ENCODE measurements around the gene SDC3.

Gene SDC3

DNA sequence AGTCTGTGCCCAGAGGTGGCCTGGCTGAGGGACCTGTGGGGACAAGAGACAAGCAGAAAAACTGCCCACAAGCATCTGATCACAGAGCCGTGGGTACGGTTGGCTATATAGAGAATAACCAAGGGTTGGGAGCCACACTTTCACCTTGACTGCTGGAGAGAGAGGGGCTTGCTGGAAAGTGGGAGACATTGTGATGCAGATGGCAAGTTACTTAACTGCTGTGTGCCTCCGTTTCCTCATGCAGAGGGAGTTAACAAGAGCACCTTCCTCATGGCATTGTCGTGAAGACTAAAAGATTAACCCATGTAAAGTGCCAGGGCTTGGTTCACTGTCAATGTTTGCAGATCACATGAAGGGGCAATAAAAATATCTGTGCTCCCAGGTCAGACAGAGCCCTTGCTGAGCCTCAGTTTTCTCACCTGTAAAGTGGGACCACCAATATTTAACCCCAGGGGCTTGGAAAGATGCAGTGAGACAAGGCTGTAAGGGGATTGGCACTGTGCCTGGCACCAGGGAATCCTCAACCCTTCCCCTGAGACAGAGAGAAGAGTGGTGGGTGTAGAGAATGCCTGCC is 52.8 kb downstream of the SDC3 start:
- DNase-seq (ENCODE audit: low read depth in 1 of 2, low spot score in 1 of 2), result no peak

DNA sequence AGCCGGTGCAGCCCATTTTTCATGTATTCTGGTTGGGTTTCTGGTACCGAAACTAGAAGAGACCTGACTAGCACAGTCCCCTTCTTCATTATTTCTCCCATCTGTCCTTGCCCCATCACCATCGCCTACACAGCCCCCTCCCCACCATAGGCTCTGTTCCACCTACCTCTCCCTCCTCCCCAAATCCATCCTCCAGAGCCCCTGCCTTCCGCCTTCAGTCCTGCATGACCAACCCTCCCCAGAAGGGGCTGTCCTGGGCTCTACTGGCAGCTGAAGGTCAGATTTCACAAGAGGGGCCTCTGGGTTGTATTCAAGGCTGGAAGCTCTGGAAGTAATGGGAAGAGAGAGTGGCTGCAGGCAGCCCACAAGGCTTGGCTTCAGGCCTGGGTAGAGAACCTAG is 55.2 kb downstream of the SDC3 start:
- no peak for DNase-seq (ENCODE audit: low read depth in 1 of 2, low spot score in 1 of 2)

DNA sequence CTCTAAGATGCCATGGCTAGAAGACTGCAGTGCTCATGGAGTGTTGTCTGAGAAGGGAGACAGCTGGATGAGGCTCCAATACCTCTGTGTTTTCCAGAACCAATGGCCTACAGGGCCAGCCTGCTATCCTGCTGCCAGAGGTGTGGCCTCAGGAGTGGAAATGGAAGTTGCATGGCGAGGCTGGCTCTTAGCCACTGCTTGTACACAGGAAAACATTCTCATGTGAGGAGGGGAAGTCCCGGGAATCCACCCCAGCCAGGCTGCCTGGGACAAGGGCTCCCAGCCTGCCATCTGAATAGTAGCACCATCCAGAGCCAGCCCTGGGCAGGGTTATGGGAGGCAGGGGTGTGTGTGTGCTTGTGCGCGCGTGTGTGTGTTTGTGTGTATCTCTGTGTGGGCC is 56.5 kb downstream of the SDC3 start:
- no peak for DNase-seq (ENCODE audit: low read depth in 1 of 2, low spot score in 1 of 2)

DNA sequence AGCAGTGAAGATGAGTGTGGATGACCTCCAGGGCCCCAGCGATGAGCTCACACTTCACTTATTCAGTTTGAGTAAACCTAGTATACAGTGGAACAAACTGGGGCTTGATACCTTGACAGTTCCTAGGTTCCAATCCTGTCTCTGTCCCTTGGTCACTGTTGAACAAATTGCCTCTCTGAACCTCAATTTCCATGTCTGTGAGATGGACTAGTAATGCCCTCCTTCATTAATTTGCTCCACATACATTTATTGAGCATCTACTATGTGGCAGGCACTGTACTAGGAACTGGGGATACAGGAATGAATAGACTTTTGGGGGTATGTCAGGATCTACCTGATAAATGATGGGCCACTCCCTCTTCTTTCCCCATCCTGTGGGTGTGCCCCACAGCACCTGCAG is 57.3 kb downstream of the SDC3 start:
- no peak for DNase-seq (ENCODE audit: low read depth in 1 of 2, low spot score in 1 of 2)

DNA sequence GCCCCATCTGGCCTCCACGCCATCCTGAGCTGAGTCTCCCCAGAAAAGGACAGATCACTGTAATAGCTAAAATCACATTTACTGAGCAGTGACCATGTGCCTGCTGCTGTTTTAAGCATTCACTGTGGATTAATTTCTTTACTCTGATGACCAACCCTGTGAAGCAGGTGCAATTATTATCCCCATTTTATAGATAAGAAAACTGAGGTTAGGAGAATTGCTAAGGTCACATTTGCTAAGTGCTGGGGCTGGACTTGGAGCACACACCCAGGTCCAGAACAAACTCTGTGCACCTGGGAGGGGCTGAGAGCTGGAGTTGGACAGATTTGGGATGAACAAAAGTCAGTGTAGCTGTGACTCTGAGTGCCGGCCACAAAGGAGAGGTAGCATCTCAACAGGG is 58.0 kb downstream of the SDC3 start:
- DNase-seq (ENCODE audit: low read depth in 1 of 2, low spot score in 1 of 2), result no peak

DNA sequence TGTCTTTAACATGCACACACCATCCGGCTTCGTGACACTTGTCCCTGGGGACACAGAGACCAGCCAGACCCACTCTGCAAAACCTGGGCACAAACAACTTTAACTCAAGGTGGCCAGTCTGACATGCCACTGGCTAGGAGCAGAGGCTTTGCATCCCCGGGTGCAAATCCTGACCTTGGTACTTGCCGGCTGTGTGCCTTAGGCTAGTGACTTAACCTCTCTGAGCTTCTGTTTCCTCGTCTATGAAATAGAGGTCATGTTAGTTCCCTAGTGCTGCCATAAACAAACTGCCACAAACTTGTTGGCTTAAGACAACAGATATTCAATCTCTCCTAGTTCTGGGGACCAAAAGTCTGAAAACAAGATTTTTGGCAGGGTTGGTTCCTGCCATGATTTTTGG is 60.4 kb downstream of the SDC3 start:
- DNase-seq (ENCODE audit: low read depth in 1 of 2, low spot score in 1 of 2), result no peak

DNA sequence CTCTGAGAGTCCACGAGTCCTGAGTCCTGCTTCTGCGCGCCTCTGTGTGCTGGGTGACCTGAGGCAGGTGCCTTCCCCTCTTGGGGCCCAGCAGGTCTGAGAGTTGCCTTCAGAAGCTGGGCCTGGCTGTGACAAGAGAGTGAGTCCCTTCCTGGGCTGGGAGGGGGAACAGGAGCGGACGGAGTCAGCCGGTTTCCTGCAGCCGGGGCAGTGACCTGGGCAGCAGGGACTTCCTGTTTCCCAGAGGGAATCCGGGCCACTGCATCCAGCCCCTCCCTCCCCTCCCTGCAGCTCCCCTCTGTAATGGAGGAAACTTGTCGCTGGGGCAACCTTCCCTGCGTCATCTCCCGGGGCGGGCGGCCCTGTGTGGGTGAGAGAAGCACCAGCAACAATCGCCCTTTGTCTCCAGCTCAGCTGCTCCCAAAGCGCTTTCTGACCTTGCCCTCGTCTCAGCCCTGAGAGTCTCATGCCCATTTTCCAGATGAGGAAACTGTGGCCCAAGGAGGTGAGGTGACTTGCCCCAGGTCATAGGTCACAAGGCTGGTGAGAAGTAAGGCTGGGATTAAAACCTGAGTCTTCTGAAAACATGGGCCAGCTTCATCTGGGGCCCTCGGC is 61.1 kb downstream of the SDC3 start:
- DNase-seq (ENCODE audit: low read depth in 1 of 2, low spot score in 1 of 2), result no peak

DNA sequence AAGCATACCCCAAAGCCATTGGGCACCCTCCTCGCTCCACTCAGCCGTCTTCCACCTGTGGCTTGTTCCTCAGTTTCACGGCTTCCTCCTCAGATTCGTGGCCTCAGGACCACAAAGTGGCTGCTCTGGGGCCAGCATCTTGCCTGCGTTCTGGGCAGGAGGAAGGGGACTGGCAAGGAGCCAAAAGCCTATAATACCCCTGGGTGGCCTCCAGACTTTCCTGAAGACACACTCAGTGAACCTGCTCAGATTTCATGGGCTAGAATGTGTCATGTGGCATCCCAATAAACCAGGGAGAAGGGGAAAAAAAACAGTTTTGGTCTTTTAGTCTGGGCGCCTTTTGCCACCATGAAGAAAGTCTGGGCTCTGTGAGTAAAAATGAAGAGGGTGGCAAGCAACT is 62.0 kb downstream of the SDC3 start:
- DNase-seq (ENCODE audit: low read depth in 1 of 2, low spot score in 1 of 2), result no peak

DNA sequence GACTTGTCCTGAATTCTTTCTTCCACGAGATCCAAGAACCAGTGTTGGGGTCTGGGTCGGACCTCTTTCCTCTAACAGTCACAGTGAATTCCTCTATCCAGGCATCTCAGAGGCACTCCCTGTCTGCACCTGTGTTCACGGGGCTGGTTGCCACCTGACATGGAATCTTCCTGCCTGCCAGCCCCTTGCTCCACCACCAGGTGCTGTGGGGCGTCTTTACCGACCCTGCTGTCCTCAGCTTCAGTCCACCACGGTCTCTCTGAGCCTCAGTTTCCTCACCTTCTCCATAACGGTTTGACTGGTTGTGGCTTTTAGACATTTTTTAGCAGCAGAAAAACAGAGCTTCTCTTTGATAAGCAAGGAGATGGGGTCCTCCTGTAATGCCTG is 62.7 kb downstream of the SDC3 start:
- DNase-seq (ENCODE audit: low read depth in 1 of 2, low spot score in 1 of 2), result no peak

DNA sequence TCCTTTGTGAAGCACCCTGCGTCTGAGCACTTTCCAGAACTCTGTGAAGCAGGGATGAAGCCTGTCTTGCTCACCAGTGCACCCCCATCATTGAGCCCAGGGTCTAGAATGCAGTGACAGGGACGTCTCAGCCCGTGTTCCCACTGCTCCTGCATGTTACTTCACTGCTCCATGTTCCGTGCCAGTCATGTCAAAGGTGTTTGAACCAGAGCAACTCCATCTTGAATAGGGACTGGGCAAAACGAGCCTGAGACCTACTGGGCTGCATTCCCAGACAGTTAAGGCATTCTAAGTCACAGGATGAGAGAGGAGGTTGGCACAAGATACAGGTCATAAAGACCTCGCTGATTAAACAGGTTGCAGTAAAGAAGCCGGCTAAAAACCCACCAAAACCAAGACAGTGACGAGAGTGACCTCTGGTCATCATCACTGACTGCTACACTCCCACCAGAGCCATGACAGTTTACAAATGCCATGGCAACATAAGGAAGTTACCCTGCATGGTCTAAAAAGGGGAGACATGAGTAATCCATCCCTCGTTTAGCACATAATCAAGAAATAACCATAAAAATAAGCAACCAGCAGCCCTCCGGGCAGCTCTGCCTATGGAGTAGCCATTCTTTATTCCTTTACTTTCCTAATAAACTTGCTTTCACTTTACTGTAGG is 63.2 kb downstream of the SDC3 start:
- no peak for DNase-seq (ENCODE audit: low read depth in 1 of 2, low spot score in 1 of 2)

DNA sequence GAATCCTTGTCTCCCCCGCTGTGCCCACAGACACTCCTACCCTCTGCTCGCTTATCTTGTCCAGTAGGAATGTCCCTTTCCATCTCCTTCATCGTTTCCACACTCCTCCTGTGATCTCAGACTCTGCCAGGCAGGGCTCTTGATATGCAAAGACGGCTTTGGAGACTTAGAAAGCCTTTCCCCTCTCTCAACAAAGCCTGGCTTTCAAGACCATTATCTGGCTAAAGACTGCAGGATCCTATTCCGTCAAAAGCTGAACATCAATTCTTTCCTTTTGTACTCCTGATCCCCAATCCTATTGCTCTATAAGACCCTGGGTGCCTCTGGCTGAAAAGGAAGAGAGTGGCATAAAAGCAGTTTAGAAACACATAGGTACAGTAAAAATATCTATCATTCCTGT is 63.9 kb downstream of the SDC3 start:
- DNase-seq (ENCODE audit: low read depth in 1 of 2, low spot score in 1 of 2), result no peak

DNA sequence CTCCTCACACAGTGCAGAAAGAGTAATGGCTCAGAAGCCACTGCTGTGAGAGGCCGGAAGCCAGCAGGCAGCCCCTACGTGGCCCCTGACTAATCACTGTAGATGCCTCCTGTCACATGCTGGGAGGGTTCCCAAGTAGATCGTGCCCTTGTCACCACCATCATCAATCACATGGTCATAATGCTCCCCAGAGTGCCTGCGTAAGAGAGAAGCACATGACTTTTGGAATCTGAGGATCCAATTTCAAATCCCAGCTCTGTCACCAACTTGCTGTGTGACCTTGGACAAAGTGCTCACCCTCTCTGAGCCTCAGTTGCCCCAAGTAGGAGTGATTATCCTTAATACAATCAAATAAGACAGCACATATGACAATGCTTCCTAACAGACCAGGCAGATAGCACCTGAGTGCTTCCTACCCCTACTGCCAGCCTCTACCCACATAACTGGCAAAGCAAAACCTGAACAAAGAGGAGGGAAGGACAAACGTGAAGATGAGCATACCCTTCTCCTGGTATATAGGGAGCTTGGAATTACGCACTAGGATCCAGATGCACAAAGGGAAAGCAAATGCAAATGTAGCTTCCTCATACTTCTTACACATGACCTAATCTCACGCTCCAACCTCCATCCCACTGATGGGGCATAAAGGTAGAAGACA is 65.7 kb downstream of the SDC3 start:
- no peak for DNase-seq (ENCODE audit: low read depth in 1 of 2, low spot score in 1 of 2)

DNA sequence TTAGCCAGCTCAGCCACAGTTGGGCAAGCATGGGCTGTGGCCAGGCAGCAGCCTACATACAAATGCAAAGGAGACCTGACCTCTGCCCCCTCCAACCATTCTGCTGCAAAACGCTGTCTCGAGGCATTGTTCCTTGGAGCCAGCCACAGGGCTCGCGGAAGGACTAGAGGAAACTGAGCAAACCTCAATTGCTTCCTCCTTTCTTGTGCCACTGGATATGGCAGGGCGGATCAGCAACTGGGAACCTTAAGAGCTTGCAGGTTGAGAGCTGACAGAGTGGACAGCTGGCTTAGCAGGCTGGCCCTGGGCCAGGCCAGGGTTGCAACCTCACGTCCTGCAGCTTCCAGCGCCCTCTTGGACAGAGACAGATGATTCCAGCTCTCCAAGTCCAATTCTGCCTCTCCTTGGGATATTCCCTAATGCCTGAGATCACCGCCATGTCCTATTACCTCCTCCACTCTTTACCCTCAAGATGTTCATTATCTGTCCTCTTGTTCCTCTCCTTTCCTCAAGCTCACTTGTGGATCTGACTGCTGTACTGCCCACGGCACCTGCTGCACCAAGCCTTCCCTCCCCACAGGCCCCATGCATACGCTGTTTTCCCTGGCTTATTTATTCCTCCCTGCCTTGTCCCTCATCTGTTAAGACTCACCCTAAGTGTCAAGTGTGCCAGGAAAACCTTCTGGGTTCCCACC is 67.5 kb downstream of the SDC3 start:
- DNase-seq (ENCODE audit: low read depth in 1 of 2, low spot score in 1 of 2), result no peak

DNA sequence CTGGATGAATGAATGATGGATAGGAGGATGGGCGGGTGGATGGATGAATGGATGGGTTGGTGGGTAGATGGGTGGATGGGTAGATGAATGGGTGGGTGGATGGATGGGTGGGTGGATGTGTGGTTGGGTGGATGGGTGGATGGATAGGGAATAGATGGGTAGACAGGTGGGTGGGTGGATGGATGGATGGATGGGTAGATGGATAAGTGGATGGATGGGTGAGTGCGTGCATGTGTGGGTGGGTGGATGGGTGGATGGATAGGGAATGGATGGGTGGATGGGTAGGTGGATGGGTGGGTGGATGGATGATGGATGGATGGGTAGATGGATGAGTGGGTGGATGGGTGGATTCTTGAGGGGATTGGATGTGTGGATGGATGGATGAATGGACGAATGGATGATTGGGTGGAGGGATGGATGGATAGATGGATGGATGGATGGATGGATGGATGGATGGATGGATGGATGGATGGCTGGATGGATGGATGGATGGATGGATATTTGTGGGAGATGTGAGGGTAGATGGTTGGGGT is 68.7 kb downstream of the SDC3 start:
- no peak for DNase-seq (ENCODE audit: low read depth in 1 of 2, low spot score in 1 of 2)

DNA sequence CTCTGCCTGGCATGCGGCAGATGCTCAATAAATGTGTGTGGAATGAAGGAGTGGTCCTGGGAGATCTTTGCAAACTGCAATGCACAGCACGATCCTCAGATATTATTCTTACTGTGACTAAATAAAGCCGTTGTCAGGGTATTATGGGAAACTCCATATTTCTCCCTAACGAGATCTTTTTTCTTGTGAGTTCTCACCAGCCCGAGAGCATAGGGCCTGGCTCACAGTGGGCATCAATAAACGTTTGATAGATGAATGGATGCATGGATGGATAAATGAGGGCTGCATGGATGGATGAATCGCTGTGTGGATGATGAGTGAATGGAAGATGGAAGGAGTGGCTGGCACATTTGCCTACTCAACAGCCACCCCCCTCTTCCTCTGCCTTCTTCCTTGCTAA is 69.6 kb downstream of the SDC3 start:
- no peak for DNase-seq (ENCODE audit: low read depth in 1 of 2, low spot score in 1 of 2)

DNA sequence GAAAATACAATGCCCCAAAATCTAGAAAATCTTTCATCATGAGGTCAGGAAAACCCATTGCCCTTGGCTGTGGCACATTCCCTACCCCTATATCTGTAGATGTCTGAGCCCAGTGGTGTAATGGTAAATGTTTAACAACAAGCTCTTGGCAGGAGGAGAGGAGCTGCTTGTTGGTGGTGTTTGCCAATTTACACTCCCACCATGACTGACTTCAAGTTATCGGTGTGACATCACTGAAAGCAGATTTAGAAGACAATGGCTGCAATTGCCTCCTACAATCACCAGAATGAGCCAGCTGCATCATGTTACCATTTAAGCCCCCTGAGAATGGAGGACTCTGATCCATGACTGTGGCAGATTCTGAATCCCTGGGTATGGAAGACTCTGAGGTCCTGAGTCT is 70.9 kb downstream of the SDC3 start:
- DNase-seq (ENCODE audit: low read depth in 1 of 2, low spot score in 1 of 2), result no peak

DNA sequence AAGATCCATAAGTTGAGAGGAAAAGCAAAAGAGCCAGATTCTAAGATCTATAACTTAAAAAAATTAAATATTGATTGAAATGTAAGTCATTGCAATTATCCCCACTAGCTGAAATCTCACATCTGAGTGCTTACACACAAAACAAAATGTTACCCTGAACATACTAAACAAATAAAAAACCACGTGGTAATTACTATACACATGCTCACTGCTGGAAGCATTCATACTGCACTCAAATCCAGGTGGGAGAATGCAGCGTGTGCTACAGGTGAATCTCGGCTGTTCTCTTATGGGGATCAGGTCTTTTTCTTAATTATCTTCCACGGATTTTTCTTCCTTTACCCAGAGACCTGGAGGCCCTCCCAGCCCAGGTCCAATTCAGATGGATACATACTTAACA is 74.3 kb downstream of the SDC3 start:
- DNase-seq (ENCODE audit: low read depth in 1 of 2, low spot score in 1 of 2), result no peak

DNA sequence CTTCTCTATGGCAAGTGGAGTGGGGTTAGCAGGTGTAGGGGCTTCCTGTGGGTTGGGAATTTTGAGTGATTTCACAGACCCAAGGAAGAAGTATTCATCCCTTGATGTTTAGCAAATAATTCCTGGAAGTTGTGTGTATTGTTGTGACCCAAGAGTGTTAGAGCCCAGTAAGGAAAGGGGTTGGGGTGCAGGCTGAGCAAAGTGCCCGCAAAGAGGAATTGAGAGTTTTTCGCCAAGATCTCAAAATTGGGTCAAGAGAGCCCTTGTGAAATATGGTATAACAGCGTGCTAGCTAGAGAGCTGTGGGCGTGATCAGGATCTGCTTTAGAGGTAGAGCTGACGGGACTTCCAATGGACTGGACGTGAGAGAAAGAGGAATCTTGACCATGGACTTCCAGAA is 78.0 kb downstream of the SDC3 start:
- DNase-seq (ENCODE audit: low read depth in 1 of 2, low spot score in 1 of 2), result no peak

DNA sequence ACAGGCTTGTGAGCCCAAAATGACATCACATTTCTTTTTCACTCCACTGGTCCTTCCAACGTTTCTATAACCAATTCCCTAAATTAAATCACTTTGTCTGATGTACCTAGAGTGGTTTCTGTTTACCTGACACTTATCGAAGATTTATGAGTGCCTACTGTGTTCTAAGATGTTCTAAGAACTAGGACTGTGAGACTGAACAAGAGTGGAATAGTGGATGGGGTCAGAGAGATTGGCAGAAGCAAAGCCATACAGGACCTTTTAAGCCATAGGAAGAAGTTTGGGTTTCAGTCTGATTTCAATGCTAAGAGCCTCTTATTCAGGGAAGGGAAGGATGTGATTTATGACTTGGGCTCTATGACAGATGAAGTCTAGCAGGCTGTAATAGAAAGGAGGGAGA is 78.7 kb downstream of the SDC3 start:
- DNase-seq (ENCODE audit: low read depth in 1 of 2, low spot score in 1 of 2), result no peak

DNA sequence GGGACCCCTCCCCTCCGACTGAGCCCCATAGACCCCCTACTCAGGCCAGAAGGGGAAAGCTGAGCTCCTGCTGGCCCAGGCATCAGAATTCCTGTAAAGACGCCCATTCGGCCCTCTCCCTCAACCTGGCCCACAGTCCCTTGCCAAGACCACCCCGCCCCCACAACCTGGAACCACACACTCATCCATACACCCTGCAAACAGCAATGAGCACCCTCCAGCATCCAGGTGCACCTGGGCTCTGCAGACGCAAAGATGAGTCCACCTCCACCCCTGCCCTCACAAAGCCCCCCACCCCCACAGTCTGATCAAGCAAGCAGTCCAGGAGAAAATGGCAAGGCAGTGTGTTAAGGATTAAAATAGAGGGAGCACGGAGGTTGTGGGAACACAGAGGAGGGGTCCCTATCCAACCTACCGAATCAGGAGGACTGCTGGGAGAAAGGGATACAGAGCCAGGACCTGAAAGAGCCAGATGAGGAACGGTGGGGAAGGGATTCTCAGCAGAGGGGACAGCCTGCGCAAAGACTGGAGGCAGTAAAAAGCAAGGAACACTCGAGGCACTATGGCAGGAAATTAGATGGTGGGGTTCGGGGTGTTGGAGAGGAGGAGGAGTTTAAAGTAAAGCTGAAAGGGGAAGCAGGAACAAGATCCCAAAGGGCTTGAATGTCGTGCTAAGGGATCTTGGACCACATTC is 83.7 kb downstream of the SDC3 start:
- no peak for DNase-seq (ENCODE audit: low read depth in 1 of 2, low spot score in 1 of 2)
